ENCODE measurements around the gene PRSS12.

DNA sequence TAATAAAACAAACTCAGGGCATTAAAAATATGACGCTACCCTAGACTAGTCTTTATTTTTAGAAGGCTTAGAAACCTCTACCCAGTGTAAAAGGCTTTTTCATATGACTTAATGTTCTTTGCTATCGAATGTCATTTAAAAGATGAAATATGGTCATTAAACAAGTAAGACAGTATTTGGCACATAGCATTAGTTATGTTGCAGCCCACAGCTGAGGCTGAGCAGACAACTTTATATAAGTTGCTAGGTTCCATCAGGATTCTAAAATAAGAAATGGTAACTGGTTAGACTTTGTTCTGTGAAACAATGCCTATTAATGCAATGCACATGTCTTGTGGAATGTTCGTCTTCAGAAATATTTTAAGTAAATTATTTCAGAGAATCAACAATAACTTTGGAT, 10.4 kb upstream of the PRSS12 start:
- TF ChIP-seq POLR2A (IDR thresholded peaks at IDR 0.05; ENCODE audit: low read depth, low read length): no peak
- TF ChIP-seq, protein P1, sequence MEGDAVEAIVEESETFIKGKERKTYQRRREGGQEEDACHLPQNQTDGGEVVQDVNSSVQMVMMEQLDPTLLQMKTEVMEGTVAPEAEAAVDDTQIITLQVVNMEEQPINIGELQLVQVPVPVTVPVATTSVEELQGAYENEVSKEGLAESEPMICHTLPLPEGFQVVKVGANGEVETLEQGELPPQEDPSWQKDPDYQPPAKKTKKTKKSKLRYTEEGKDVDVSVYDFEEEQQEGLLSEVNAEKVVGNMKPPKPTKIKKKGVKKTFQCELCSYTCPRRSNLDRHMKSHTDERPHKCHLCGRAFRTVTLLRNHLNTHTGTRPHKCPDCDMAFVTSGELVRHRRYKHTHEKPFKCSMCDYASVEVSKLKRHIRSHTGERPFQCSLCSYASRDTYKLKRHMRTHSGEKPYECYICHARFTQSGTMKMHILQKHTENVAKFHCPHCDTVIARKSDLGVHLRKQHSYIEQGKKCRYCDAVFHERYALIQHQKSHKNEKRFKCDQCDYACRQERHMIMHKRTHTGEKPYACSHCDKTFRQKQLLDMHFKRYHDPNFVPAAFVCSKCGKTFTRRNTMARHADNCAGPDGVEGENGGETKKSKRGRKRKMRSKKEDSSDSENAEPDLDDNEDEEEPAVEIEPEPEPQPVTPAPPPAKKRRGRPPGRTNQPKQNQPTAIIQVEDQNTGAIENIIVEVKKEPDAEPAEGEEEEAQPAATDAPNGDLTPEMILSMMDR (IDR thresholded peaks at IDR 0.05; ENCODE audit: extremely low read depth in 1 of 2, insufficient read depth in 1 of 2, low read depth in 1 of 2, low read length in 2 of 2): no peak

Measured in endothelial cell of umbilical vein (primary cell).